NCI-H2171 treated with DMSO at 0.1 percent for 48 hours (cell line): ENCODE data around the gene CDK17.
A peak's percentile ranks its signal among the peaks of the same experiment; 100 is the strongest.
"Not testable (repeated sequence)": the region's sequence is repeated elsewhere in the genome, so short reads cannot be mapped to it uniquely, and the experiment has no call there.

ENCODE experiments used
- DNase-seq: peaks from one replicate; lab custom pipeline; 2025; lab: John Stamatoyannopoulos, UW

The CDK17 gene

DNA sequence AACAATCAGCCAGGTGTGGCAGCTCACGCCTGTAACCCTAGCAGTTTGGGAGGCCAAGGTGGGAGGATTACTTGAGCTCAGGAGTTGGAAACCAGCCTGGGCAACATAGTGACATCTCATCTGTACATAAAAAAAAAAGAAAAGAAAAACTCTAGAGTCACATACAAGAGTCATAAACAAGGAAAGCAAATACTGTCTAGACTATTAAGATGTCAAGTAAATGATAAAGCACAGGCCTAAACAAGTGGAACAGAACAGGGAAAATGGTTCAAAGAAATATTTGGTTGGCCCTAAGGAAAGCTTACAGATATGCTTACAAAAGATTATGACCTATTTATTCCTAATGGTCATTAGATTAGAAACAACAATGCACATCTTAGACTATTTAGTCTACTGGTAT, 12.3 kb downstream of the CDK17 start:
- no peak for DNase-seq

DNA sequence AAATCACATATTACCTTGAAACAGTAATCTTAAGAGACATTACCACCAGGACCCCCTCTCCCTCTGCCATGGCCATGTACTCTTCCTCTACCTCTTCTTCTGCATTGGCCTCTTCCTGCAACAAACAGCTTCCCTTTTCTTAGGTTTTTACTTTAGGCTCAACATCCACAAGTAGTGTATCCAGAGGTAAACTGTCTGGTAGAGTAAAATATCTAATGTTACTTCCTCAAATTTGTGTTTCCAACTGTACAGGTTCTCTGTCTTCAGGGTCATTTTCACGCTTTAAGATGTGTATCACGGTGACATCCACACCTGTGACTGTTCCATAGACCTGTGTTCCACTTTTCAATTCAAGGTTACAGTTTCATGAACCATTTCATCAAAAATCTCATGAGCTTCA, 13.4 kb downstream of the CDK17 start:
- DNase-seq: no peak

DNA sequence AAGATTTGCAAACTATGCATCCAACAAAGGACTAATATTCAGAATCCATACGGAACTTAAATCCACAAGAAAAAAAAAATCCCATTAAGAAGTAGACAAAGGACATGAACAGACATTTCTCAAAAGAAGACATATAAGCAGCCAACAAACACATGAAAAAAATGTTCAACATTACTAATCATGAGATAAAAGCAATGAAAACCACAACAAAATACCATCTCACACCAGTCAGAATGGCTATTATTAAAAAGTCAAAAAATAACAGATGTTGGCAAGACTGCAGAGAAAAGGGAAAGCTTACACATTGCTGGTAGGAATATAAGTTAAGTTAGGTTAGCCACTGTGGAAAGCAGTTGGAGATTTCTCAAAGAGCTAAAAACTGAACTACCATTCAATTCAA, 16.2 kb downstream of the CDK17 start:
- DNase-seq: no peak

DNA sequence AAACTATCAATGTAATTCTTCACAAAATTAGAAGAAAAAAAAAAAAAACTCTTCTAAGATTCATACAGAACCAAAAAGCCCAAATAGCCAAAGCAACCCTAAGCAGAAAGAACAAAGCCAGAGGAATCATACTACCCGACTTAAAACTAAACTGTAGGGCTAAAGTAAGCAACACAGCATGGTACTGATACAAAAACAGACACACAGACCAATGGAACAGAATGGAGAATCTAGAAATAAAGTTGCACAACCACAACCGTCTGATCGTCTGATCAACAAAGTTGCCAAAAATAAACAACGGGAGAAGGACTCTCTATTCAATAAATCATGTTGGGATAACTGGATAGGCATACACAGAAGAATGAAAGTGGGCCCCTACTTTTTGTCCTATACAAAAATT, 16.9 kb downstream of the CDK17 start:
- no peak for DNase-seq

DNA sequence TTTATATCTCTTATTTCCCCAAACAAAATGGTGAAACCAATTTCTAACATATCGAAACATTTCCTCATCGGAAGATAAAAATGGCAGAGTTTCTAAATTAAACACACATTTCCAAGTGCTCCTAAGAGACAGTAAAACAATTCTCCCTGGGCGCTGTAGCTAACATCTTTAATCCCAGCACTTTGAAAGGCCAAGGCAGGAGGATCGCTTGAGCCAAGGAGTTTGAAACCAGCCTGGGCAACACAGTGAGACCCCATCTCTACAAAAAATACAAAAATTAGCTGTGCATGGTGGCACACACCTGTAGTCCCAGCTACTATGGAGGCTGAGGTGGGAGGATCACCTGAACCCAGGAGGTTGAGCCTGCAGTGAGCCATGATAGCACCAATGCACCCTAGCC, 20.5 kb downstream of the CDK17 start:
- DNase-seq: not testable (repeated sequence)

DNA sequence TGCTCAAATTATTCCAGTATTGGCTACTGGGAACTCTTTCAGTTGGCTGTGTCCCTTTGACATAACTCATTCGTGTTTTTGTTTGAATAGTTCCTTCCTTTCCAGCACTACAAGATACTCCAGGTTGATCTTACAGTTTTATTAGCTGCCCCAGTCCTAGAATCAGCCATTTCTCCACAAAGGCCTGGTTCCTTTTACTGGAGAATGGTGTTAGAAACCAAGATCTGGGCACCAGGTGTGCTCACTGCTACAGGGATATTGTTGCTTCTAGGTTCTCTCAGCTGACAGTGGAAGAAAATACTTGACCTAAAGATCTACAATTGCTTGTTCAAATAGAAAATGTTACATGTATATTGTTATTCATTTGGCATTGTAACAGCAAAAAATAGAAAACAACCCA, 21.9 kb downstream of the CDK17 start:
- DNase-seq: no peak

DNA sequence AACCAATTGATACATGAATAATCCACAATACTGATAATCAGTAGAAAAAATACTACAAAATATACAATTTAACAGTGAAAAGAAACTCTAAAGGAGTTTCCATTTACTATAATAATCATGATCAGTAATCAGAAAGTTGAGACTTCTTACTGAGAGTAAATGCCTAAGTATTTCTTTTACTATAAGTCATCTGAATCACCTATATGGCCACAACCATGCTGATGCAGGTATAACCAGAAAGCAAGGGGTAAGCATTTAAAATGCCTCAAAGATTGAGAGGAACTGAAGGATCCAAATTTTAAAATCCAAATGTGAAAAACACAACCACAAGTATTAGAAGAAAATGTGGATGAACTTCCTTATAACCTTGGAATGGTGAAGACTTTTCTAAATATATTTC, 23.4 kb downstream of the CDK17 start:
- DNase-seq: no peak

DNA sequence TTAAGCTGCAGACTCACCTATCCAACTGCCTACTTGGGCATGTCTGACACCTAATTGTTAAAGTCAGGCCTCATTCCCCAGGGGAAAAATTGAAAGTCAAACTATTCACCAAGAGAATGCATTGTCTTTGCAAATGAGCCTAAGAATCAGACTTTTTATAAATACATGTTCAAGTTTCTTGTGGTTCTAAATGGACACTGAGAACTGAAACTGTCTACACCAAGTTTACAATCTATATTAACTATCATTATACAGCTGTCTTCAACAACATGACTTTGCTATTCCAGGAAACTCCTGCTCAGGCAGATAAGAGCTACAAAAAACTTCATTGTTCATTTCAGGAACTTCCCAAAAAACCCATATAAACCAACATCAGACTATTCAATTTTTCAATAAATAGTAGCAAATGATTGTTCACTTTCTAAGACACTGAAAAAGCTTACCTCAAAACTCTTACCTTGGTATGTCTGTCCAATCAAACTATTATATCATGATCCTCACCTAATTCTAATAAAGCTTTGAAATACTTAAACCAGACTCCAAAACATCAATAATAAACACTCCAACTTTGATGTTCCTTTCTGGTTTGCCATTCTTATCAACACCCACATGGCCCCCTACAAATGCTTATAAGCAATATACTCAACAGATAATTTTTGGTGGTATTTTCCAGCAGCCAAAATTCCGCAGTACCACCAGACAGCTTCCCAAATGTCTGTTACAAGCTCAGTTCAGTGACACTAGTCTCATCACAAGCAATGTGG, 24.2 kb downstream of the CDK17 start:
- DNase-seq: no peak

DNA sequence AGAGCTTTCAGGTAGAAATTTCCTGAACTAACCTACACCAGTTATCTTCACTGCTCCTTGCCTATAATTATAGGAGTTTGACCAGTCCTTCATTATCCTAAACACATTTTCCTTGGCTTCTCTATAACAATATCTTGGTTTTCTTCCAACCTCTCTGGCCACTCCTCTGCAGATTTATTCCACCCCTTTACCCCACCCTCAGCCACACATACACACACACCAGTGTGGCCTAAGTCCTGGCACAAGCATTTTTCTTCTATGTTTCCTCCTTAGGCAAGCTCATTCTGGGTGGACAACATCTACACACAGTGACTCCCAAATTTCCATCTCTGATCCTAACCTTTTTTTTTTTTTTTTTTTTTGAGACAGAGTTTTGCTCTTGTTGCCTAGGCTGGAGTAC, 25.1 kb downstream of the CDK17 start:
- DNase-seq: no peak

DNA sequence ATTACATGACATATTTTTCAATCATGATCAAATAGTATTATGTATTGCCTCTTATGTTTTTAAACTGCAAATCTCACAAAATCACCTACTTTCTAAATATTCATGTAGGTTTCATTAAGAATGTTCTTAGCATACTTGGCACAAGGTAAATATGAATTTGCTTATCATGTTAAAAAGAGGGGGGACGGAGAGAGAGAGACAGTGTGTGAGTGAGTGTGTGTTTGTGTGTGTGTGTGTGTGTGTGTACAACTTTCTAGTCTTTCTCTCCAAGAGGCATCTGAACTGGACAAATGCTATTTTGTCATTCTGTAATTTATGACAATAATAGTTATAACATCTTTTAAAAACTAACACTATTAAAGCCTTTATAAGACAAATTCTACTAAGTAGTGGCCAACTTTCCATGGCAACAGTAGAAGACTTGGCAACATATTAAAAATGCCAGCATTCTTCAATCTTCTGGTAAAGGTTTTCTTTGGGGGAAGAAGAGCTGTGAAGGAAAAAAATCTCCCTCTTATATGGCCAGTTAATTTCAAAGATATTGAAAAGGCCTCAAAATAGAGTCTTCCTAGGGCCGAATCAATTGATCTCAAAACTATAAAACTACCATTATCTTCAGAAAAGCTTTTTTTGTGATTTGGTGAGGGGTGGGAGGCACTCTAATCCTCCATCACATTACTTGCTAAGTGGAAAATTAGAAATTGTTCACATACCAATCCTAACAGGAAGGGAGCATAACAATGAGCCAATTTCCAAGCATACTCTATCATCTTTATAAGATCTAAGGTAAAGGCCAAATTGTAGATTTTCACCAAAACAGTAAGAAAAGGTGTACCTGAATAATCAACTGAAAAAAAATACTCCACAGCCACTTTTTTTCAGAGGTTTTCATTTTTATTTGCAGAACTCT, 28.2 kb downstream of the CDK17 start:
- DNase-seq: no peak

DNA sequence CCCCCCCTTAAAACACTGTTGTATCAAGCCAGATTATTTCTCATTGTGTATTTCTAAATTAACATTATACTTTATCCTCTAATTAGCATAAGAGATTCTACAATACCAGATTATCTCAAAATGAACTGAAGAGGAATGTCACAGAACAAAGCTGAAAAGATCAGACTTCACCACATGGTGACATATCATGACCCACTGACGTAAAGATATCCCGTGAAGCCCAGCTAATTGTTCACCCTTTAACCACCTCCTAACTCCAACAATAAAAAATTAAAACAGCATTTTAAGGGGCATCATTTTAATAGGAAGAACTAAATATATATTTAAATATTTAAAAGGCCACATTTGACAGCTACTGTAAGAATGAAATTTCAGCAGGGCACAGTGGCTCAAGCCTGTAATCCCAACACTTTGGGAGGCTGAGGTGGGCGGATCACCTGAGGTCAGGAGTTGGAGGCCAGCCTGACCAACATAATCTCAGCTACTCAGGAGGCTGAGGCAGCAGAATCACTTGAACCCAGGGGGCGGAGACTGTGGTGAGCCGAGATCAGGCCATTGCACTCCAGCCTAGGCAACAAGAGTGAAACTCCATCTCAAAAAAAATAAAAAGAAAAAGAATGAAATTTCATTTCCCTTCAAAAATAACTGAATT, 29.0 kb downstream of the CDK17 start:
- DNase-seq: no peak

DNA sequence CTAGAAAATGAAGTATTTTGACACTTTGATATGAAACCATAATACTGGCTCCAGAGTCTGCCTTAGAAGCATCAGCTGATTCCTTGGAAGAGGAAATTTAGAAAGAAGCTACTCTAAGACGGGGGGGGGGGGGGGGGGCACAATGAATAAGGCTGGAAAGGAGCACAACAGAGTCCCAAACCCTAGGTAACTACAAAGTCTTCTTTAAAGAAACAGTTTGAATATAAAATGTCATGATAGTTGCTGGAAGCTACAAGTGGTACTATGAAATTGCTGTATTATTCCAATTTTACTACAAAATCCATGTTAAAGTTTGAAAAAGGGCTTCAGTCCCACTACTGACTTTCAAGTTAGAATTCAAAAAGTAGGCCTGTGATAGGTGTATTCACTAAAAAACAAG, 31.6 kb downstream of the CDK17 start:
- no peak for DNase-seq

DNA sequence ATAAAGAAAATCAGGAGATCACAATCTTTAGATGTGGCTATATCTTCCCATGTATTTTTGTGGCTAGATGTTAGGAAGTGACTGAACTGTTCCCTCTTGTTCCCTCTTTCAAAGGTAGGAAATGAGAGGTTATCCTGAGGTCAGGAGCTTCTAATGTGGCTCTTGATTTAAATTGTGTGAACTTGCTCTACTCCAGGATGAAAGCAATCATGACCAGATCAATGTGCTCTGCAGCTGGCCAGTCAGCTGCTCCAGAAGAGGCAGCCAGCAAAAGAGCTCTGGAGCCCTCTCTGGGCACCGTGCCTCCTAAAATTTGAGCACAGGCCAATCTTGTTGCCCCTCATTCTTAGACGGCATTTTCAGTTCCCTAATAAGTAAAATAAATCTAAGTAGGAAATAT, 32.0 kb downstream of the CDK17 start:
- peak; percentile 12 for DNase-seq

DNA sequence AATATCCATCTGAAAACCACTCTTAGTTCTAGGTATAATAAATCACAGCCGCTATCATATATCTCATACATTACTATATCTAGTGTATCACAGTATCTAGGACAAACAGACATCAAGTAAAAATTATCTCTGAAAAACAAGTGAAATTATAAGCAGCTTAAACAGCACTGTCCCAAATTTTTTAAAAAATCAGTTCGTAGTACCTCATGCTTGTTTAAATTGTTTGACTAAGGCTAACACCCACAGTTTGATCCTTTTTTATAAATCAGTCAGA, 33.9 kb downstream of the CDK17 start:
- no peak for DNase-seq

DNA sequence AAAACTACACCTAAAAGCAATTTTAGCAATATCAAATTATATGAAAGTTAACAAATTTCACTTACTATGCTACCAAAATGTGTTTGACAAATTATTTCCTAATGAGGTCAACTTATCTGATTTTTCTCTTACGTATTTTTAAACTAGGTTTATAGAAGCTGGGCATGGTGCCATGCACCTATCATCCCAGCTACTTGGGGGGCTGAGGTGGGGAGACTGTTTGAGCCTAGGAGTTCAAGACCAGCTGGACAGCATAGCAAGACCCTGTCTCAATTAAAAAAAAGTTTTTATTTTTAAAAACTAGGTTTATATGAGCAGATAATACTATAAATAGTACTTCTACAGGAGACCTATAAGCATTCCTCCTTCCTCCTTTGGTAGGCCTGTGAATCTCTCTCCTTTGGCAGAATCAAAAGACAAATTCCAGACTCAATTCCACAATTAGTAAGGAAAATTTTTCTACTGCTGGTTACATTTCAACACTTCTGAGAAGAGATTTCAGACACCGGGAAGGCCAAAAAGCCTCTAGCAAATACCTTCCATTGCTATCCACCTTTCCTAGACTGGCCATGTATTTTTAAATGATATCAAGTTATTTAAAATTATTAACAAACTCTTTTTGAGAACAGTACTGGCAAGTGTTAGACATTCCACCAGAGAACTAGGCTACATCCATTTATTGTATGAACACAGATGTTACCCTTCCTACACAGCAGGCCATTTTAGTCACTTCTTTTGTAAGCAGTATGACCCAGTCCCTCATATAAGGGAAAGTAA, 34.4 kb downstream of the CDK17 start:
- no peak for DNase-seq

DNA sequence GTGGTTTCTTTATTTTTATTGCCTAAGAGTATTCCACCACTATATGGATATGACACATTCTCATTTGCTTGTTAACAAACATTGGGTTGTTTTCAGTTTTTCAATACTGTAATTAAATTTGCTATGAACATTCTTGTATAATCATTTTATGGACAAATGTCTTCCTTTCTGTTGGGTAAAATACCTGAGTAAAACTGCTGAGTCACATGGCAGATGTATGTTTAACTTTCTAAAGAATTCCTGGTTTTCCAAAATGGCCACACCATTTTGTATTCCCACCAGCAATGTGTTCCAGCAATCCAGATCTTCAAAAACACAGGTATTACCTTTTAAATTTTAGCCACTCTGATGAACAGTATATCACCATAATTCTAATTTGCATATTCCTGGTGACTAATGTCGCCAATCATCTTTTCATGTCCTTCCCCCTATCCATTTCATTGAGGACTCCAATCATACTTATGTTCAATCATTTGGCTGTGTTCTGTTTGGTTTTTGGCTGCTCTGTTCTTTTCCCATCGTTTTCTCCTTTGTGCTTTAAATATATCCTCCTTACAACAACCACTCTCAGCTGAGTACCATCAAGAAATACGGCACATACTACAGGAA, 36.0 kb downstream of the CDK17 start:
- DNase-seq: no peak

DNA sequence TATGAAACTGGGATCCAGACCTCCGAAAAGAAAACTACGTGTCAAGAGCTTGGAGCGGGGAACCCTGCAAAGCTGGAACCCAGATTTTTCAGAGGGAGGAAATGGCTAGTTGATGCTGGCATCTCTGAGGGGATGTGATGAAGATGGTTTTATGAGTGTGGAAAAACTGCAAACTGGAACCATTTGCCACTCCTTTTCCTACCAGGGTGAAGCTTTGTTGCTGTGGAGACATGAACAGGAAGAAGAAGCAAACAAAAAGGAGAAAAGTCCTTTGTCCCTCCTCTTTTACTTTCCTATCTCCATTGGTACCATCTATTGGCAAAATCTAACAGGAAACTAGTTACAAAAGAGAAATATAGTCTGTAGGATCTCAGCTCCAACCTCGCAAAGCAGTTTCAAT, 39.2 kb downstream of the CDK17 start:
- DNase-seq: no peak

DNA sequence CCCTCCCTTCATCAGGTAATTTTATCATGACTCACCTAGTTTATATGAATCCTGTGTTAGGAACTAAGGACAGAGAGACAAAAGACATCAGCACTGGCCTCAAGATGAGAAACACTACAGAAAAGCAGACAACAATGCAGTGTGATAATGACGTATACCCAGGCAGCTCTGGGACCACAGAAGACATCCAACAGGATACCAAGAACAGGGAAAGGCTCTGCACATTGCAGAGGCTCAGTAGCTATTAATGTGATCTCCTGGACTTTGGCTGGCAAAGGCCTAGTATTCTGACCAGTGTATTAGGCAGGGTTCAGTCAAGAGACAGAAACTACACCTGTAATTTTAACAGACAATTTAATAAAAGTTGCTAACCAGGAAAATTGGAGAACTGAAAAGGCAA, 39.7 kb downstream of the CDK17 start:
- DNase-seq: no peak

DNA sequence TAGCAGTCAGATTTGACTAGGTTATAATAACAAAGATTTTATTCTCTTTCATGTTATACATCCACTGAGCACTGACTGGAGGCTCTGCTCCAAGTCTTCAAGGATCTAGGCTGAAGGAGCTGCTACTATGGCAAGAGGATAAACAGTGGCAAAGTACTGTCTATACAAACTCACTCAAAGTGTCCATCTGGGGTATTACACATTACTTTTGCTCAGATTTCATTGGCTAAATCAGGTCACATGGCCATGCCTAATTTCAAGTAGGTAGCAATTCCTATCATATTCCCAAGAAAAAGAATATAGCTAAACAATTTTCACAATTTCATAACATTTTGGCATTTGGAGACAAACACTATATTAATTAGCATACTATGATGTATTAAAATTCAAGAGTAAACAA, 40.9 kb downstream of the CDK17 start:
- peak; percentile 11 for DNase-seq

DNA sequence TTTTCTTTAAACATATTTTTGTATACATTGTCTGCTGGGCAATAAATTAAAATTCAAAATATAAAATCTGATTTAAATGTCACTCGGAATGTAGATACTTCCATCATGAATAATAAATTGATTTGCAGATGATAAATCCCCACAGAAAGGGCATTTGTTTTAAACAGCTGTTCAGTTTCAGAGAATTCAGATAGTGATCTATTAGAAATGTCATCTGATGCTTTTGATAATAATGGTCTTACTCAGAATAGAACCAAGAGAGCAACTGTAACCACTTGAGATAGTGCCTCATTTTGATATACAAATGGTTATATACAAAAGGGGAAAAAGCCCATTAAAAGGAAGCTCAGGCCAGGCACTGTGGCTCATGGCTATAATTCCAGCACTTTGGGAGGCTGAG, 43.4 kb downstream of the CDK17 start:
- DNase-seq: no peak

DNA sequence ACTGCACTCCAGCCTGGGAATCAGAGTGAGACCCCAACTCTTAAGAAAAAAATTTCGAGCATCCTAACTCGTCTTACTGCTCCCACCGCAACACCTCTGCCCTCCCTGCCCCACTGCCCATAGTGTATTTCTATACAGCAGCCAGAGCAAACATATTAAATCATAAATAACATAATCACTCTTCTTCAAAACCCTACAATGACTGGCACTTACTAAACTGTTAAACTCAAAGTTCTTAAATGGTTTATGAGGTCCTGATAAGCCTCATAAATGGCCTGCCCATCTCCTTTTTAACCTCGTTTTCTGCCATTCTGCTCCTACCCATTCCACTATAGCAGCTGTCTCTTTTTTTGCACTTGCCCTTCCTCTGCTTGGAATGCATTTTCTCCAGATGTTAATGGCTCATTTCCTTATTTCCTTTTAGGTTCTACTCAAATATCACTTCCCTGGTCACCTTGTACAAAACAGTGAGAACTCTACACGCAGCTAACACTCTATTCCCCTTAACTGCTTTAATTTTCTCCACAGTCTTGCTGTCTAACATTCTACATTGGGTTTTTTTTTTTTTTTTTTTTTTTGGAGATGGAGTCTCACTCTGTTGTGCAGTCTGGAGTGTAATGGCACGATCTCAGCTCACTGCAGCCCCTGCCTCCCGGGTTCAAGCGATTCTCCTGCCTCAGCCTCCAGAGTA, 45.2 kb downstream of the CDK17 start:
- DNase-seq: no peak
